GM11168 (cell line): ENCODE data around the gene C2CD2.

Experiments used
- in situ Hi-C: fragments of 300-500 bp; cut with MboI; formaldehyde crosslinking; loops from one replicate; pipeline ENCODE4 v1.12.0; 2022; ENCODE audit warnings: low sequenced_read_pairs; ENCODE audit not compliant: unreplicated experiment

The C2CD2 gene

DNA sequence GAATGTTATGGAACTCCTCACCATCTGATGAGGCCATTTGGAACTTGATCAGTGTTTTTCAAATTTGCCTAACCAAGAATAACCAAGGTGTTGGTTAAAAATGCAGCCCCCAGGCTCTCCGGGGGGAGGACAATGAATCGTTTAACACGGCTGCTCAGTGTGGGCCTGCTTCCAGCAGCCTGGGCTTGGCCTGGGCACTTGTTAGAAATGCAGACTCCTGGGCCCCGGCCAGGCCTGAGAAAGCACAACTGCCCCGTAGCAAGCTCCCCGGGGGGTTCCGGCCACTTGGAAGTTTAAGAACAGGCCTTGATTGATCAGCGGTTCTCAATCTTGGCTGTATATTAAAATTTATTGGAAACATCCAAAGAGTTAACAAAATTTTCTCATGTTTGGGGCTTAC, 22.8 kb upstream of the C2CD2 start:
- in situ Hi-C loops, result no loop called here

DNA sequence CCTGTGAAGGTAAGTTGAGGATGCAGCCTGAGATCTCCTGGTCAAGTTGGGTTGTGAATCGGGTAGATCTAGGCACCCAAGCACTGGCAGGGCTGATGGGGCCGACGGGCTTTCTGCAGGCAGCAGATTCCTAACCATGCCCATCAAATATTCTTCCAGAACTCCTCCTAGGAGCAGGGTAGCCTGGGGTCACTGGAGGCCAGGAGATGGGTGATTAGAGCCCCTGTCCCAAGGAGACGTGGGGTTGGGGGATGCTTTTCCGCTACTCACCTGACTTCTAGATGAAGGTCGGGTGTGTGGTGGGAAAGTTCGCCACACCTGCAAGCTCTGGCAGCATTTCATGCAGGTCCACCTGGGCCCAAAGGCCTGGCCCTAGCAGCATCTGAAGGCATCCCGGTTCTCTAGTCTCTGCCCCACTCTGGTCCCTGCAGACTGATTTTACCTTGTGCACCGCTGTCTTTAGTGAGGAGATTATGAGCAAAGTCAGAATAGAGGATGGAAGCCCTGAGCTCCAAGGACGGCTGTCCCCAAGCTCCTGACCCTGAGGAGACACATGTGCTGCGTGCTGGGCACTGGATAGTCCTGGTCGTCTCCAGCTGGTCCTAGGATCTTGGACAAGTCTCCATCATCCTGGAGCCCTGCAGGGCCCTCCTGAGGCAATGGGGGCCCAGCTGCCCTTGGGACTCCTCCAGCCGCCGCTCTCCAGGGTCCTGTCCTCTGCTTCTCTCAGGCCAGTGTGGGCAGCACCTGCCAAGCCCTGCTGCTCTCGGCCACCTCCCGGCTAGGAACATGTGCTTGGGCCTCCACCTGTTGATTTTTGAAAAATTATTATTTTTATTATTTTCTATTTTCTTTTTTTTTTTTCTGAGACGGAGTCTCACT, 21.8 kb upstream of the C2CD2 start:
- in situ Hi-C loops, result no loop called here

DNA sequence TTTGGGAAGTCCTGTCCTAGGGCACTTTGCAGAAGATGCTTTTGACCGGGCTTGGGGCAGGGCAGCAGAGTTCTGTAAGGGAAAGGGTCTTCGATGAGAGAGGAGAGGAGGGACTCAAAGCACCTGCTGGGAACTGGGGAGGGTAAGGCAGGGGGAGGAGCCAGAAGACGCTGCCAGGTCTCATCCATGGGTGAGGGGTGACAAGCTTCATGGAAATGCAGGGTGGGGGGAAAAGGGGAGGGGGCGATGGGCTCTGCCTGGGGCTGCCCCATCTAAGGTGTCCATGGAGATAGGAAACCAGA, 20.9 kb upstream of the C2CD2 start:
- in situ Hi-C loops, result no loop called here

DNA sequence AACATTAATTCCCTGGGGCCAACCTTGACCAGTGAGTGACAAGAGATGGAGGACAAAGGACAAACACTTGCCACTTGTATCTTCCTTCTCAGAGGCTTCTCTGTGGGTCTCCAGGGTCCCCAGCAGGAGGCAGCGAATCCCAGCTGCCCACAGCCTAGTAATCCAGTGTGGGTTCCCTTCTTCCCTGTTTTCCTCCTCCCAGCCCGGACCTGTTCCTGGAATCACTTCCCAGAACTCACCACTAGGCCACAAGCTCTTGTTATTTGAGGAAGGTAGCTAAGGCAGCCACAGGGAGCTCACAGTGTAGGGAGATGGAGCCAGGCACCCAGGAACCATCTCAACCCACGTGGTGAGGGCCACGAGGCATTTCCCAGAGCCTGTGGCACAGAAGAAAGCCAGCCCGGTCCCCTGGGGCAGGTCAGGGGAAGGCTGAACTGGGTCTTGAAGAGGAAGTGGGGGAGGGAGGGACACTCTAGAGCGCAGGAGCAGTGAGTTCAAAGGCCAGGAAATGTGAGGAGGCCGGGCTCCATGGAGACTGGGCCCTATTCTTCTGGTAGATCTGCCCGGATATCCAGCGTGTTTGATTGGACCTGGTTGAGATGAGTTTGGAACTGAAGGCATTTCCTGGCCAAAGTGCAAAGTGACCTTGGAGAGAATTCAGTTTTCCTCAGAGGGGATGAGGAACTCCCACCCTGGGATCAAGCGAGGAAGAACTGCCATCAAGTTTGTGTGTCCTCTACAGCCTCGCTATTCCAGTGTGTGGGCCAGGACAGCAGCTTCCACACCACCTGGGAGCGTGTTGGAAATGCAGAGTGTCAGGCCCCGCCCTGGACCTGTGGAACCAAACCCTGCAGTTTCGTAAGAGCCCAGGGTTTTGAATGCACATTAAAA, 20.3 kb upstream of the C2CD2 start:
- in situ Hi-C loops, result no loop called here

DNA sequence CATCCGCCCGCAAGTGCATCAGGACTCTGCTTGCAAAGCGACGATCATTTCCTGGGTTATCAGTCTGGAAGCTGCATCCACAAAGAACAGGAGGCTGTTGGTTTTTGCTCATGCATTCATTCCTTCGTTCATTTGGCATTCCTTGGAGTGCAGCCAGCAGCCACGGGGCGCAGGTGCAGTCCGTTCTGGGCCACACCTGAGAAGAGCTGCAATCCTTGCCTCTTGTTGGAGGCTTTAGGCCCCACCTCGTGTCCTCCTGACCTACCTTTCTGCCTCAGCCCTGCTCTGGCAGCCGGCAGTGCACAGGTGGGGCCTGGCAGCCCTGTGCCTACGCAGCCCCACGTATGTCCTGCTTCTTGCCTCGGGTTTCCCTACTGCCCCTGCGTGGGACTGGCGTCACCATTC, 19.6 kb upstream of the C2CD2 start:
- in situ Hi-C loops, result no loop called here

DNA sequence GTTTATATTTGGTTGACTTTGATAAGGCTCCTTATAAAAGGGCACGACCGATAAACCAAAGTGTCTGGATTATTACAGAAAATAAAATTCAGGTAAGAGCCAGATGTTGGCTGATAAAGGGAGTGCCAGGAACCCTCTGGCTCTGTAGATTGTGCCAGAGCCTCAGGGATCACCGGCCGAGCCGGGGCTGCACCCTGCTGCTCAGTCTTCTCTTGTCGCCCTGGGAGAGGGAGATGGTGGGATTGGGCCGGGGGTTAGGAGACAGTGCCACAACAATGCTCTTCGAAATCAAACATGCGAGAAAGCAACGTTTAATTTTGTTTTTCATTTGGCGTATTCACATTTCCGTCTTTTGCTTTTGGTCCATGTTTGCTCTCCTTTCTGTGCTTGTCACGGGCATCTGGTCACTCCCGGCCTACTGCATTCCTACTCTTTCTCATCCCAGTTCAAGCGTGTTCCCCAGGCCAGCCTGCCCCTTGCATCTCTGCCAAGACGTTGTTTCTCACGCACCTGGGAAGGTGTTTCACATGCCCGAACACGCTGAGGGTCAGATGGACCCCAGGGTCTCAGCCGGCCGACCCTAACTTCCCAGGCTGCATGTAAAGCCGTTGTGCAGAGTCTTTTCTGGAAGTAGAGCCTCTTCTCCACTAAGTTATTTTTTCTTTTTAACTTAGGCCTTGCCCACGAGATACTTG, 18.8 kb upstream of the C2CD2 start:
- in situ Hi-C loops, result no loop called here

DNA sequence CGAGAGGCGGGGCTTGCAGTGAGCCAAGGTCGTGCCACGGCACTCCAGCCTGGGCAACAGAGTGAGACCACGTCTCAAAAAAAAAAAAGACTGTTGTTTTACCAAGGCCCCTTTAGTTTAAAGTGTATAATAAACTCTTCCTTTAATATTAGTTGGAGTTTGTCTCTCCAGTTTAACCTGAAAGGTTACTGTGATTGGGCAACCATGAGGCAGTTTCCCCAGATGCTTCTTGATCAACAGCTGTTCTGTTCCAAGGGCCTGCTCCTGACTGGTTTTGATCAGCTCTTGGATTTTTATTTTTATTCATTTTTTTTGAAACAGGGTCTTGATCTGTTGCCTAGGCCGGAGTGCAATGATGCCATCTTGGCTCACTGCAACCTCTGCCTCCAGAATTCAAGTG, 18.1 kb upstream of the C2CD2 start:
- in situ Hi-C loops, result no loop called here

DNA sequence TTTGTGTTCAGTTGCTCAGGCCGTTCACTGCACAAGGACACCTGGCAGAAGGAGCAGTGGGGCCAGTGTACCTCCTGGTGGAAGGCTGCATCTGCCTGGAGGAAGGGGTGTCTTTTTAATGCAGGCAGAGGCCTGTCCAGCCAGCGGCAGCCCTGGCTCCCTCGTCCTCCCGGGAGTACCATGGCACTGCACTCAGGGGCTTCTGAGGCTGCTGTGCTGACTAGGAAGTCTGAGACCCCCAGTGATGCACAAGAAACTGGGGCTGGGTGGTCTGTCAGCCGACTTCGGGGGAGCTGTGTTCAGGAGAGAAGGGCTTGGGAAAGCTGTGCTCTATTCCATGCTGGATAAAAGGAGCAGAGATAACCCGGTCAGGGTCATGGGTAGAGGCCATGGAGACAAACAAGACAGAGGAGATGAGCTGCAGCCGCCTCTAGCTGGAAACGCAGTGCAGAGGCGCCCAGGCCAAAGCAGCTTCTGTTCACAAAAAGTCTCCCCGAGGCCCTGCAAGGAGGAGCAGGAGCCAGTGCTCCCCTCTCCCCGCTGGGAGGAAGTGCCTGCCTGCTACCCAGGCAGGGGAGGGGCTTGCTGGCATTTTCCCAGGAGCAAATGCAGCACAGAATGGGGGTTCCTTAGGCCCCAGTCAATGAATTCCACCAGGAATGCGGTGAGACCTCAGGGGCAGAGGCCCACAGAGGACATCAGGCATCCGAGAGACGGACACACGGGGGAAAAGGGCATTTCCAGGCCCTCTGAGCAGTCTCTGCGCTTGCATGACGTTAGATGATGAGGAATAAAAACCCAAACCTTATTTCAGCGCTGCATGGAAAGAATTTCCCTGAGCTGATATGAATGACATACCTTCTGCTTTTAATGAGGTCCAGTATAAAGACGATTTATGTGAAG, 17.2 kb upstream of the C2CD2 start:
- in situ Hi-C loops, result no loop called here

DNA sequence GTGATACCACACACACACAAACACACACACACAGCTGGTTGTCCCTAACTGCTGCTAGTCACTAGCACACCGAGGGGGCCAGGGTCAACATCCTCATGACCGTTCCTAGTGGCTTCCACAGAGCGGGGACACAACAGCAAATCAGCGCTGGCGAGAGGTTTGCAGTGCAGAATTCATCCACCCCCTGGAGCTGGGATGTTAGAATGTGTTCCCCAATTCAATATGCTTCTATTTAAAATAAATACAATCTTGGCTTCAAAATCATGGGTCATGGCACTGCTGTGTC, 16.2 kb upstream of the C2CD2 start:
- in situ Hi-C loops, result no loop called here

DNA sequence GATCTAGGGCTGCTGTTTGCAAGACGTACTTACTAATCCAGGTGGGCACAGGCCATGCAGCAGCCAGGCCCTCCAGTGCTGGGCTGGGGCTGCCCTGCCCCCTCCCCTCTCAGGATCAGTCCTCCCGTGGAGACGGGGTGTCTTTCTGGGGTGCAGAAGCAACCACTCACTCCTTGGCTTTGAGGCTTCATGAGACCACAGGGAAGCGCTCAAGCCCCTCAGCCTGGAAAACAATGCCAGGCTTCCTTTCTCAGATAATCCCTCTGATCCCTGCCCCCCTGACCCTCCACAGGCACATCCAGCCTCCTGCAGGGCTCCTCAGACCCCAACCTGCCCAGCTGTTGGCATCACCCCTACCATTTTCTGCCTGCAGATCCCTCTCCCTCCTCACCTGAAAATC, 13.9 kb upstream of the C2CD2 start:
- in situ Hi-C loops, result no loop called here

DNA sequence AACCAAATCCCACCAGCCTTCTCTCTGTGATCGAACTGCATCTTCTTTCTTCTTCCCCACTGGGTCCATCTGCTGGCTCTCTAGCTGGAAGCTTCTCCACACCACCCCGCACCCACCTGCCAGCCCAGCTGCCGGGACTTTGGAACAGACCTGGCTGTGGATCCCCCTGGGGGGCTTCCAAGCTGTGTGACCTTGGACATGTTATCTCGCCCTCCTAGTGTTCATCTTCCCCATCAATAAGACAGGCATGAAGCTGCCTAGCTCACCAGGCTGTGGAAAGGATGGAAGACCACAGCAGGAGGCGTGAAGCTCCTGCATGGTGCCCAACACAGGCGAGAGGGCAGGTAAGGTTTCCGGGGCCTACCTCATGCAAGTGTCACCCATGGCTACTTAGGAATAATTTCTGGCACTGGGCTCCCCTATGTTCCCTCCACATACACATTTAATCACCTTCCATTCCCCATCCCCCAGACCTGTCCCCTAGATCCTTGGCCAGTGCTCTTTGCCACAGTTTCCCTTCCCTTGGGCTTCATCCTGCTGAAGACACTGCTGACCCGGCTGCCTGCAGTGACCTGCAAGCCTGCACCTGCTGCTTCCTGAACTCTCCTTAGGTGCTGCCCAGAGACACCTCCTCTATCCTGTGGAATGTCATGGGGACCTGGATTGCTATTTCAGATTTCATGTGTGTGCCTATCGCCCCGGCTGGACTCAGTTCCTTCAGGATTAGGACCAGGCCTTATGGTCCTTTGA, 13.2 kb upstream of the C2CD2 start:
- in situ Hi-C loops, result no loop called here

DNA sequence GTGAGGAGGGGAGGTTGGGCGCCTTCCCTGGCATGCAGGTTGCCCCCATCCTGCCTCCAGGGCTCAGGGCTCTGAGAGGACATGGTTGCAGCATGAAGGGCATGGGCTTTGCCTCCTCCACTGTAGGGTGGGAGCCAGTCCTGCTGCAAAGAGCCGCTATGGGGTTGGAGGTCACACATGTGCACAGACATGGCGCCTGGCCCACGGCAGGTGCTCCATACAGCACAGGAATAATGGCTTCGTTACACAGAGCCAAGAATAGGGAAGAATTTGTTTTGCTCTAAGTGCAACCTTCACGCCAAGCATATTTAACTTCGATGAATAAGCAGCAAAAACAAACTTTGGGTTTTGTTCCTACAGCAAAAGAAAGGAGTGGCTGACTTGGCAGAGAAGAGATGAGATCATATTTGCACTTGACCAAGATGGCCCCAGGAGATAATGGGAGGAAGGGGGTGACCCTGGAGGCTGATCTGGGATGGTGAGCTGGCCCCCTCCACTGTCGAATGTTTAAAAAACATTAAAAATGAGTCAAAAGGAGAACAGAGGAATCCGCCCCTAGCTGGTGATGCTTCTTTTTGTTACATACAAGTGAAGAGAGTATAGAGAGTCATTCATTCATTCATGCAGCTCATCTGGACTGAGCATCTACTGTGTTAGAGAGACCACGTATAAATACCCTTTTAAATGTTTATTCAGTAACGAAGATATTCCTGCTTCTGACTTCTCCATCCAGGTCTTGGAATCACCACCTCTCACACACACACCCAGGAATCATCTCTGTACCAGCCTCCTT, 12.4 kb upstream of the C2CD2 start:
- in situ Hi-C loops, result no loop called here

DNA sequence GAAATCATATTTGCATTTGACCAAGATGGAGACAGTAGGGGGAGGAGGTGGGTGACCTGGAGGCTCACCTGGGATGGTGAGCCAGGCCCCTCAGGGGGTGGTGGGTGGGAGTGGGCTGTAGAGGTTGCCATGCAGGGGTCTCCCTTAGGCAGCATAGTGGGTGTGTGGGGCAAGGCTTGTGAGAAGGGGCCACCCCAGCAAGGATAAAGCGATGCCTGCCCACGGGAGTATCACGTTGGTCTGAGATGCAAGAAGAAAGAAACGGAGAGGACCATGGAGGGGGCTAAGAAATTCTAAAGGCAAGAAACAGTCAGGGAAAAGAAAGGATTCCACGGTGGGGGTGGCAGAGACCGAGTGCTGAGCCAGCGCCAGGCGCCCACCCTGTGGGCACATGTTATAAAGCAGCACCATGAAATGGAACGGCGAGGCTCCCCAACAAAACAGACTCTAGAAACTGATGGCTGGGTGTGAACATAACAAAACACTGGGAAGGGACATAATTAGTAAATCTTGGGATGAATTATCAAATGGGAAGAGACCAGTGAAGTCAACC, 11.7 kb upstream of the C2CD2 start:
- in situ Hi-C loops, result no loop called here

DNA sequence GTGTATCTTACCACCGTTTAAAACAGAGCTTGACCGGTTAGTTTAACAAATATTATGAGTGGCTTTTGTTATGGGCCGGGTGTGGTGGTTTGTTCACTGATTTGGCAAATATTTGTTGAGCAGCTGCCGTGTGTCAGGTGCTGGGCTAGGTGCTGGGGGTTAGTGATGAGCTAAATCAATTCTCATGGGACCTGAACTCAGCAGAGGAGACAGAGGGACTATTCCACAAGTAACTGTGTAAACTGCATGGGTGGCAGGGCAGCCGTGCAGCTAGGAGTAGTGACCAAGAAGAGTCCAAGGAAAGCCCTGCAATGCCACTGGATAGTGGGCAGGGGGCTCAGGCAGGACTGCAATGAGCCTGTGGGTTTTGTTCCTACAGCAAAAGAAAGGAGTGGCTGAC, 11.2 kb upstream of the C2CD2 start:
- in situ Hi-C loops, result no loop called here

DNA sequence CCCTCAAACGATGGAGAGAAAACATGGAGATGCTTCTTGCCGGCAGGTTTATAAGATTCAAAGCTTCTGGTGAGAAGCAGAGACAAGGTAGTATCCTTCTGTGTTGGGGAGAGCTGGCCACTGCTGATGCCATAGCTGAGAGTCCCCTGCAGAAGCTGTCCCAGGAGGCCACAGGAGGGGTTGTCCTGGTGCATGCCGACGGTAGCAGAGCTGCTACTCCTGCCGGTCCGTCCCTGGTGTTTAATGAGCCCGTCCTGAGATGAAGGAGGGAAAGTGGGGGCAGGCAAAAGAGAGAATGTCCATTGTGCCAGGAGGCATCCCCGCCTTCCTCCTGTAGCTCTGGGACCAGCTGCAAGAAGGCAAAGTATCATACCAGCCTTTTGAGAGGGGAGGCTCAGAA, 10.4 kb upstream of the C2CD2 start:
- in situ Hi-C loops, result no loop called here

DNA sequence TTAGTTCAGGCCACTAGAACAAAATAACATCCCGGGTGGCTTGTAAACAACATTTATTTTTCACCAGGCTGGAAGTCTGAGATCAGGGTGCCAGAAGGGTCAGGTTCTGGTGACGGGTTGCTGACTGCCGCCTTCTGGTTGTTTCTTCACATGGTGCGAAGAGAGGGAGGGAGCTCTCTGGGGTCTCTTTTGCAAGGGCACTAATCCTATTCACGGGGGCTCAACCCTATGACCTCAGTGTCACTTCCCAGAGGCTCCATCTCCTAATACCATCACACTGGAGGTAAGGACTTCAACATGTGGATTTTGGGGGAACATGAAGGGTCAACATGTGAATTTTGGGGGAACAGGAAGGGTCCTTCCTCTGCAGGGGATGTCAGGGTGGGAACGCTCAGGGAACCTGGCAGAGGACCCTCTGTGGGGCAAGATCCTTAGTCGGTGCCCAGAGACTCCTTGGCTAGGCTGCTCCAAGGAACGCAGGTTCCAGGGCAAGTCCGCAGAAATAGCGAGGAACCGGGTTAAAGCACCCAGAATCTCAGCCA, 8.7 kb upstream of the C2CD2 start:
- in situ Hi-C loops, result no loop called here

DNA sequence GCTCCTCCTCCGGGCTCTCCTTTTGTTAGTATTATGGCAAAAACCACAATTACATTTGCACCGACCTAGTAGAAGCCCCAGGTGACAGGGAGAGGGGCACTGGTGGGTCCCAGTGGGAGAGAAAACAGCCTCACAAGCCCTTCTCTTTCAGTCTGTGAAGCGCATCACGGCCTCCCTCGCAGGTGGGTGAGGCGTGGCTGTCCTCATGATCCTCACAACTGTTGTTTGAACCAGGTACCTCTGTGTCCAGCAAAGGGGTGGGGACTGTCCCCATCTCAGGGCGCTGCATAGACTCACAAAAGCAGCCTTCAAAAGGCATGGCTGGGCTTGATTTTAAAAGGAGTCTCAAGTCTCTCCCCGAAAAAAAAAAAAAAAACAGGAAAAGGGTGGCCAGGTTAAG, 7.9 kb upstream of the C2CD2 start:
- in situ Hi-C loops, result no loop called here

DNA sequence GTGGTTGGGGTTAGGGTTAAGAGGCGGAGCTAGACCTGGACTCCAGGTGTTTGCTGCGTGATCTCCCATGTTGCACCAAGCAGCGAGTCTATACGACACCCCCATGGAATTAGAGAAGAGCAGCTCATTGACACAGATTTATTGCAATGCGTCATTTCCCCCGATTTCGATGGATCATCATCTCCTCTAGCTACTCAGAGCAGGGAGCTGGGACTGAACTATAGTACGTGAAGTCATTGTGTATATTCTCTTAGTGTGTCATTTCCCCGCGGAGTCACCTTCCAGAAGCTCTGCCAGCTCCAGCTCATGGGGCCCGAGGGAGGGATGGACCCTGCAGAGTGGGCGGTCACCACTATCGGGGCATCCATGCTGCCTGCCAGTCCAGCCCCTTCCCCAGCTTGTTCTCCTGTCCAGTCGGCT, 7.5 kb upstream of the C2CD2 start:
- in situ Hi-C loops, result no loop called here
